Mucosa of stomach (tissue), 1 donor: ENCODE data around the gene ENTPD5.
"Not testable (repeated sequence)": the region's sequence is repeated elsewhere in the genome, so short reads cannot be mapped to it uniquely, and the experiment has no call there.

Source experiments
- H3K27me3 ChIP-seq: one replicate; pipeline ENCODE4 v1.7.0; 2013; ENCODE audit warnings: mild to moderate bottlenecking, low read length; ENCODE audit not compliant: control insufficient read depth, insufficient read depth
- H3K36me3 ChIP-seq: one replicate; pipeline ENCODE4 v1.7.0; 2013; ENCODE audit warnings: low read length; ENCODE audit not compliant: control insufficient read depth, insufficient read depth
- H3K4me1 ChIP-seq: one replicate; pipeline ENCODE4 v1.7.0; 2013; ENCODE audit warnings: mild to moderate bottlenecking, low read length; ENCODE audit not compliant: control insufficient read depth, insufficient read depth
- H3K4me3 ChIP-seq: one replicate; pipeline ENCODE4 v1.7.0; 2013; ENCODE audit warnings: low read length
- H3K9ac ChIP-seq: one replicate; pipeline ENCODE4 v1.7.0; 2013; ENCODE audit warnings: mild to moderate bottlenecking, low read length, moderate library complexity
- H3K9me3 ChIP-seq: one replicate; pipeline ENCODE4 v1.7.0; 2013; ENCODE audit warnings: mild to moderate bottlenecking, low read length, moderate library complexity; ENCODE audit not compliant: control insufficient read depth
- donor health status: Pancreatic carcinoma.

ENTPD5 gene

DNA sequence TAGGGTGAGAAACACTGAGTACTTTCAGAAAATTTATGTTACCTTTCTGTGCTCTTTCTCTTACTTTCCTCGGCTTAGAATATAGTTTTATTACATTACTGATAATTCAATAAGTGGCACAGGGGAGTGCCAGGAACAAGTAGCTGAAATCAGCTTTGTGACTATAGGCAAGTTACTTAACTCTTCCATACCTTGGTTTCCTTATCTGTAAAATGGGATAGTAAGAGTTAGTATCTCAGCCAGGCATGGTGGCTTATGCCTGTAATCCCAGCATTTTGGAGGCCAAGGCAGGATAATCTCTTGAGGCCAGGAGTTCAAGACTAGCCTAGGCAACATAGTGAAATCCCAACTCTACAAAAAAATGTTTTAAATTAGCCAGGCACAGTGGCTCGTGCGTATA, 15.5 kb upstream of the ENTPD5 start:
- Histone ChIP-seq H3K4me1 (no peaks in the 10 kb centered on the region), H3K9me3 (no peaks in the 10 kb centered on the region), H3K9ac (no peak overlapping the region), H3K4me3 (no peak overlapping the region), H3K27me3 (no peaks in the 10 kb centered on the region), H3K36me3 (no peaks in the 10 kb centered on the region)

DNA sequence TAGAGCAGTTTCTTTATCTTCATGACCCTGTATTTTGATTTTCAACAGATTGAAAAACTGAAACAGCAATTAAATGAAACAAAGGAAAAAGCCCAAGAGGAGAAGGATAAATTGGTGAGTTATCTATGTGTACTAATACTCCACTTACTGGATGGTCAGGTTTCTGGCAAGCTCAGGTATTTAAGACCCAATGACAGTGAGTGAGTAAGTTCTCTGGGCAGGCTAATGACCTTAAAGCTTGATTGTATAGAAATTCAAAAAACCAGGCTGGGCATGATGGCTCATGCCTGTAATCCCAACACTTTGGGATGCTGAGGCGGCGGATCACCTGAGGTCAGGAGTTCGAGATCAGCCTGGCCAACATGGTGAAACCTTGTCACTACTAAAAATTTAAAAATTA, 10.0 kb upstream of the ENTPD5 start:
- Histone ChIP-seq H3K27me3 (no peaks in the 10 kb centered on the region), H3K36me3 (no peaks in the 10 kb centered on the region), H3K9me3 (no peaks in the 10 kb centered on the region), H3K9ac (no peak overlapping the region), H3K4me3 (no peak overlapping the region), H3K4me1 (peaks cover 12% of the 10 kb centered on the region)

DNA sequence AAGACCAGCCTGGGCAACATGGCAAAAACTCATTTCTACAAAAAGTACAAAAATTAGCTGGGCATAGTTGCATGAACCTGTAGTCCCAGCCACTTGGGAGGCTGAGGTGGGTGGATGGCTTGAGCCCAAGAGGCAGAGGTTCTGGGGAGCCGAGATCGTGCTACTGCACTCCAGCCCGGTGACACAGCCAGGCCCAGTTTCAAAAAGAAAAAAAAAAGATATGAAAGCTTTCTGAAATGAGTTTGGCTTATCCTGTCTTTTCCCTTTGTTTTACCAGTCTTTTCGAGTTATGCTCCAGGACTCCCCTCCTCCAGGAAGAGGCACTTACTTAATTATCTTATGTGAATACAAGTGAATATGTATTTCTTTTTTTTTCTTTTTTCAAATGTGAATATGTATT, 3.3 kb upstream of the ENTPD5 start:
- H3K27me3 ChIP-seq: no peaks in the 10 kb centered on the region
- no peaks in the 10 kb centered on the region for H3K36me3 ChIP-seq
- H3K9me3 ChIP-seq: no peaks in the 10 kb centered on the region
- H3K9ac ChIP-seq: no peak overlapping the region
- peaks cover 4% of the 10 kb centered on the region for H3K4me1 ChIP-seq
- H3K4me3 ChIP-seq: no peak overlapping the region

DNA sequence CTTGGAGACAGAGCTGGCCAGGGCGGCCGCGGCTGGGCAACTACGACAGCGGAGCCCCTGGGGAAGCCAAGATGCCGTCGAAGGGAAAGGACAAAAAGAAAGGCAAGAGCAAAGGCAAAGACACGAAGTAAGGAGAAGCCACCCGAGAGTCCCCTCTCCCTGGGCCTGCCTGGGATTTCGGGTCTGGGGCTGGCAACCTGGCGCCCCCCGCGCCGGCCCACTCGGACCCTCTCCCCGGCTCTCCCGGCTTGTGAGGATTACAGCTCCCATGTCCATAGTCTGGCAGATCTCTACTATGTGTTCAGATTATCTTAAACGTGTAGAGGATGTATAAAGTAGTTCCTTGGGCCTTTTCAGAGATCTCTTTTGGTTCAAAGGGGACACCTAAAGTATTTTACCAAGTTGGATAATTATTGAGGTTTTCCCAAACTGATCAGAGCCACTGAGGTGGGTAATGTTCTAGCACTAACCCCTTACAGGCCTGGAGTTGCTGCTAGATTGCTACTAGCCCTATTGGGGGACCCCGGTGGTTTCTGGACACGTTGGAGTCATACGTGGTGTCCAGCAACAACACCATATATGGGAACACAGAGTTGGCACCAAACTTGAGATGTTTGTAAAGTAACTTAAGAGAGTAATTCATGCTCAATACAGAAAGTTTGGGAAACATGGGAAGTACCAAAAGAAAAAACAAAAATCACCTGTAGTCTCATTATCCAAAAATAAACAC, 485 bp upstream of the ENTPD5 start:
- peaks cover 7% of the 10 kb centered on the region for H3K4me1 ChIP-seq
- peak overlapping the region; percentile 95 for H3K9ac ChIP-seq
- H3K27me3 ChIP-seq: no peaks in the 10 kb centered on the region
- no peaks in the 10 kb centered on the region for H3K9me3 ChIP-seq
- H3K36me3 ChIP-seq: no peaks in the 10 kb centered on the region
- H3K4me3 ChIP-seq: peak overlapping the region; percentile 53

DNA sequence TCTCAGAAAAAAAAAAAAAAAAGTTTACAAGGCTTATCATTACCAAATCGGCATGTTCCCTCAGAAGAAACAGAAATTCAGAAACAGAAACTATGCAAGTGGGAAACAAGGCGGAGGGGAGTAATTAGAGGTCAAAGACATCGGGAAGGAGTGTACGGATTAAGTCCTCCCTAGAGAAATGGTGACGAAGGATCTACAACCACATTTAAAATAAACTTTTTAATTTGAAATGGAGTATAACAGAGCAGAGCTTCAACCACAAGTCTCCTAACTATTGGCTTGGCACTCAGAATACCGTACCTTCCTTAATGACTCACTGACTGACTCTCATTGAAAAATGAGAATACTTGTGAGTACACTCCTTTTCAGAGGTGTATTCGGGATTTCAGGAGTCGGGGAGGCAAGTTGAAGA, 908 bp downstream of the ENTPD5 start:
- H3K9ac ChIP-seq: peak overlapping the region; percentile 95
- H3K27me3 ChIP-seq: no peaks in the 10 kb centered on the region
- peak overlapping the region; percentile 70 for H3K4me3 ChIP-seq

DNA sequence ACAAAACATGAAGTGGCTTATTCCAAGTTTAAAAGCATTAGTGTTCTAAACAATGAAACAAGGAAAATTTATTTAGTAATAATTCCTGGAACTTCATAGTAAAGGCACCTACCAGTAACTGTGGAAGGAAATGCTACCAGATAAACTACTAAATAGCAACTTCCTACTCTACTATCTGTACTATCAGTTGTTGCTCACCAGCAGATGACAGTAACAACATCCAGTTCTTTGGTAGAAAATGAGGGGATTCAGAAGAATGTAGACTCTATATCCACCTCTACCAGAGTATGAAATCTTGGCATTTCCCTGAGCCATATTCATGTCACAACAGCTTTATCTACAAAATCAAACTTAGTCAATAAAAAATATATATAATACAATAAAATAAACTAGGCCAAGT, 3.1 kb downstream of the ENTPD5 start:
- Histone ChIP-seq H3K36me3 (no peaks in the 10 kb centered on the region), H3K4me1 (peaks cover 13% of the 10 kb centered on the region), H3K4me3 (no peak overlapping the region), H3K9me3 (no peaks in the 10 kb centered on the region), H3K9ac (no peak overlapping the region), H3K27me3 (no peaks in the 10 kb centered on the region)

More for the DNA sequence above, 908 bp downstream of the ENTPD5 start:
- Histone ChIP-seq H3K4me1 (peaks cover 13% of the 10 kb centered on the region), H3K36me3 (no peaks in the 10 kb centered on the region), H3K9me3 (no peaks in the 10 kb centered on the region)

DNA sequence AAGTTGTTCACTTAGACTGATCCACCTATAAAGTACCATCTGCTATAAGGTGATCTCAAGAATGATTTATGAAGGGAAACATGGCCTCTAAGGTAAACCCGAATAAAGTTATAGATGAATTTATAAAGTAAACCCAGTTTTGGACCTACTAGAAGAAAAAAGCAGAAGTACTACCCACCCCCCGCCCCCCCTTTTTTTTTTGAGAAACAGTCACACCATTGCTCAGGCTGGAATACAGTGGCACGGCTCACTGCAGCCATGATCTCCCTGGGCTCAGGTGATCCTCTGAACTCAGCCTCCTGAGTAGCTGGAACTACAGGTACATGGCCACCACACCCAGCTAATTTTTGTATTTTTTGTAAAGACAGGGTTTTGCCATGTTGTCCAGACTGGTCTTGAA, 3.9 kb downstream of the ENTPD5 start:
- H3K27me3 ChIP-seq: no peaks in the 10 kb centered on the region
- peaks cover 13% of the 10 kb centered on the region for H3K4me1 ChIP-seq
- no peaks in the 10 kb centered on the region for H3K36me3 ChIP-seq
- H3K9ac ChIP-seq: no peak overlapping the region
- no peaks in the 10 kb centered on the region for H3K9me3 ChIP-seq
- H3K4me3 ChIP-seq: no peak overlapping the region

DNA sequence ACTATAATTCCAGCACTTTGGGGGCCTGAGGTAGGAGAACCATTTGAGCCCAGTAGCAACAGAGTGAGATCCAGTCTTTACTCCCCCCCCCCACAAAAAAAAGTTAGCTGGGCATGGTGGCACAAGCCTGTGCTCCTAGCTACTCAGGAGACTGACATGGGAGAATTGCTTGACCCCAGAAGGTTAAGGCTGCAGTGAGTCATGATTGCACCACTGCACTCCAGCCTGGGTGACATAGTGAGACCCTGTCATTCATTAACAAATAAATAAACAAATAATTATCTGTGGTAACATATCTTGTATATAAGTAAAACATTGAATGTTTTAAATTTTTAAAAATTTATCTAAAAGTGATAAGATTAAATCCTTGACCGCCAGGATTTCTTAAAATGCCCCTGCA, 4.8 kb downstream of the ENTPD5 start:
- H3K9me3 ChIP-seq: no peaks in the 10 kb centered on the region
- H3K4me1 ChIP-seq: peaks cover 9% of the 10 kb centered on the region
- H3K9ac ChIP-seq: no peak overlapping the region
- no peaks in the 10 kb centered on the region for H3K27me3 ChIP-seq
- no peaks in the 10 kb centered on the region for H3K36me3 ChIP-seq
- H3K4me3 ChIP-seq: no peak overlapping the region

DNA sequence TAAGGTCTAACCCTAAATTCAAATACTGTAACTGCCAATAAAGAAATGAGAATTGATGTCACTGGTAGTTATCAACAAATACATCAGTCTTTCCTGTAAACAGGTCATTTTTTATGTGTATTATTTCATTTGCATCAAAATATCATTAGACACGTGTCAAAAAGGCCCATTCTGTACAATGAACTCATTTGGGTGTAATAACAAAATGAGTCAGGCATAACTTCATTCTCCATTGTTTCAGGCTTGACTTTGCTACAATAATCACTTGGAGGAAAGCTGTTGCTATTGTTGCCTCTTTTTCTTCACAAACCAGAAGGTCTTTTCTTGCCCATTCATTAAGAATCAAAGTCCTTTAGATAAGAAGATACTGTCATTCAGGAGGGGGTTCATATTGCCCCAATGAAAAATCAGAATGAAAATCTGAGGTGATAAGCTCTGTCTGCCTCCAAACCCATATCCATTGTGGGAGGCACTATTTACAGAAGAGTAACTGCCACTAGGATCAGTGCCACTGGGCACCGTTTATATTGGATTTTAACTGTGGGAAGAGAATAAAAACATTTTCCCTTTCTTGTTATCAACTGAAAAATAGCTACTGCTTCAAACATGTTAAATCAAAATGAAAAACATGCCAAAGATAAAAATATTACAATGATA, 10.1 kb downstream of the ENTPD5 start:
- H3K27me3 ChIP-seq: no peaks in the 10 kb centered on the region
- no peak overlapping the region for H3K9ac ChIP-seq
- H3K4me3 ChIP-seq: no peak overlapping the region
- H3K9me3 ChIP-seq: no peaks in the 10 kb centered on the region
- peaks cover 4% of the 10 kb centered on the region for H3K36me3 ChIP-seq
- H3K4me1 ChIP-seq: peaks cover 2% of the 10 kb centered on the region

DNA sequence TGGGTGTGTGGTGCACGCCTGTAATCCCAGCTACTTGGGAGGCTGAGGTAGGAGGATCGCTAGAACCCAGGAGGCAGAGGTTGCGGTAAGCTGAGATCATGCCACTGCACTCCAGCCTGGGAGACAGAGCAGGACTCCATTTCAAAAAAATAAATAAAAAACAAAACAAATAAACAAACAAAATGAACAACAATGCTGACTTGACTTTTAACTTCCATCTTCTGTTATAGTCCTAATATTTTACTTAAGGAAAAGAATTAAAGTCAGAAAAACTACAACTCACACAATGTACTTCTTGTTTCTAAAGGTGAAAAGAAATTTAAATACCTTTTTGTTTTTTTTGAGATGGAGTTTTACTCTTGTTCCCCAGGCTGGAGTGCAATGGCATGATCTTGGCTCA, 13.4 kb downstream of the ENTPD5 start:
- not testable (repeated sequence) for H3K36me3 ChIP-seq

DNA sequence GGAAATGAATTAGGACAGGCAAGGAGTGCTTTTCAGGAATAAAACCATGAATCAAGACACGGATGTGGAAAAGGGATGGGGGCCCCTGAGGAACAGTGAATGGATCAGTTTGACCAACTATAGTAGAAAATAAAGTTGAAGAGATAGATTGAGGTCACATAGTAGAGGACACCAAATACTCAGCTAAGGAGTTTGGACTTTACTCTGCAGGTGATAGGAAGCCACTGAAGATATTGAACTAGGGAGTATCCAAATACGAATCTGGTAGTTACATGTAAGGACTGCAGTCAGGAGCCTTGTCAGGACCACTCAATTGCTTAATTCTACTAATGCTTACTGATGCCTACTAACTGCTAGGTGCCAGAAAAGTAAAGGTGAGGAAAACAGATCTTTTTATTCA, 20.4 kb downstream of the ENTPD5 start:
- no peak overlapping the region for H3K4me3 ChIP-seq
- H3K36me3 ChIP-seq: no peaks in the 10 kb centered on the region
- peaks cover 30% of the 10 kb centered on the region for H3K4me1 ChIP-seq
- H3K9ac ChIP-seq: peak overlapping the region; percentile 30
- no peaks in the 10 kb centered on the region for H3K27me3 ChIP-seq
- no peaks in the 10 kb centered on the region for H3K9me3 ChIP-seq

More for the DNA sequence above, 13.4 kb downstream of the ENTPD5 start:
- H3K4me3 ChIP-seq, H3K4me1 ChIP-seq, H3K9me3 ChIP-seq, H3K27me3 ChIP-seq, H3K9ac ChIP-seq: not testable (repeated sequence)

DNA sequence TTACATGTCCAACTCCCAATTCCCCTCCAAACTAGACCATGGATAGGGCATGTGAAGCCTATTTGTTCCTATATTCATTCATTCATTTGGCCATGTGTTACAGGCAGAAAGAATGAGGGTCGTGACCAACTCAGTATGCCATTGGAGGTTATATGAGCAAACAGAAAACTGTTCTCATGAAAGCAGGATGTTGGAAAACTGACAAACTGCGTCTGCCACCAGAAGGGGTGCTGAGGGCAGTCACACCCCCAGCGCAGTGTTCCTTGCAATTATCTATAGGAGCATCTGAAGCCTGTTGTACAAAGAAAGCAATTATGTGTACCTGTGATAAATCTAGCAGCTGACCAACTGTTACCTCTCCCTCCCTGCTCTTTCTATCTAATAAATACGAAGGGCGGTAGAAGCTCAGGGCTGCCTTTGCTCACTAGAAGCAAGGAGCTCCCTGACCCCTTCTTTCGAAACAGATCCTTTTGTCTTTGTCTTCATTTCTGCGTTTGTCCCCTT, 21.1 kb downstream of the ENTPD5 start:
- no peaks in the 10 kb centered on the region for H3K9me3 ChIP-seq
- no peaks in the 10 kb centered on the region for H3K36me3 ChIP-seq

More for the DNA sequence above, 21.1 kb downstream of the ENTPD5 start:
- Histone ChIP-seq H3K9ac (peak overlapping the region; percentile 30), H3K4me3 (no peak overlapping the region), H3K4me1 (peaks cover 37% of the 10 kb centered on the region), H3K27me3 (no peaks in the 10 kb centered on the region)
